ENCODE measurements around the gene HSPA9. TPM values are rescaled to one million over a fixed set of nuclear protein-coding genes. Genes with fewer than 3 reads are reported as not detected.

HSPA9 gene
- 360 to 380 TPM (median 364 TPM) in 5 replicates for total RNA-seq (2022; extraction: Qiagen RNA extraction; ENCODE audit: low read depth)

GRCh38 chr5:138575194-138576015 lies at the start of gene HSPA9:
HSPA9 (minus strand) TSS chr5:138575401; CDS start chr5:138575318, 83 bp downstream.

GRCh38 chr5:138542956-138543729 lies 32.1 kb downstream of the HSPA9 start, which contains the start of gene ETF1:
ETF1 (minus strand) TSS chr5:138543236; CDS start chr5:138542918, 318 bp downstream.

Other genes starting within 250 kb of the HSPA9 start
- gene CDC25C, start 243.6 kb downstream of the HSPA9 start, total RNA-seq (2022; extraction: Qiagen RNA extraction; ENCODE audit: low read depth): 10.6 to 12.8 TPM (median 12.2 TPM) in 5 replicates
- gene FAM53C, start 237.1 kb downstream of the HSPA9 start, total RNA-seq (2022; extraction: Qiagen RNA extraction; ENCODE audit: low read depth): 22.4 to 24.1 TPM (median 23.7 TPM) in 5 replicates
- 39.6 to 47.6 TPM (median 45.5 TPM) in 5 replicates for gene KDM3B, start 222.7 kb downstream of the HSPA9 start, total RNA-seq (2022; extraction: Qiagen RNA extraction; ENCODE audit: low read depth)
- 5.4 to 7.7 TPM (median 7.0 TPM) in 5 replicates for gene REEP2, start 136.3 kb downstream of the HSPA9 start, total RNA-seq (2022; extraction: Qiagen RNA extraction; ENCODE audit: low read depth)
- gene EGR1, start 109.9 kb downstream of the HSPA9 start, total RNA-seq (2022; extraction: Qiagen RNA extraction; ENCODE audit: low read depth): 7.2 to 14.2 TPM (median 11.2 TPM) in 5 replicates
- gene ETF1, start 32.2 kb downstream of the HSPA9 start, total RNA-seq (2022; extraction: Qiagen RNA extraction; ENCODE audit: low read depth): 123 to 152 TPM (median 137 TPM) in 5 replicates
- gene CTNNA1, start 178.0 kb upstream of the HSPA9 start, total RNA-seq (2022; extraction: Qiagen RNA extraction; ENCODE audit: low read depth): 194 to 229 TPM (median 224 TPM) in 5 replicates

All from A549 treated with DMSO at 1 μM for 4 hours (cell line).